ENCODE measurements around the gene KCTD10.
"Not testable (repeated sequence)": the region's sequence is repeated elsewhere in the genome, so short reads cannot be mapped to it uniquely, and the experiment has no call there.

Gene KCTD10

DNA sequence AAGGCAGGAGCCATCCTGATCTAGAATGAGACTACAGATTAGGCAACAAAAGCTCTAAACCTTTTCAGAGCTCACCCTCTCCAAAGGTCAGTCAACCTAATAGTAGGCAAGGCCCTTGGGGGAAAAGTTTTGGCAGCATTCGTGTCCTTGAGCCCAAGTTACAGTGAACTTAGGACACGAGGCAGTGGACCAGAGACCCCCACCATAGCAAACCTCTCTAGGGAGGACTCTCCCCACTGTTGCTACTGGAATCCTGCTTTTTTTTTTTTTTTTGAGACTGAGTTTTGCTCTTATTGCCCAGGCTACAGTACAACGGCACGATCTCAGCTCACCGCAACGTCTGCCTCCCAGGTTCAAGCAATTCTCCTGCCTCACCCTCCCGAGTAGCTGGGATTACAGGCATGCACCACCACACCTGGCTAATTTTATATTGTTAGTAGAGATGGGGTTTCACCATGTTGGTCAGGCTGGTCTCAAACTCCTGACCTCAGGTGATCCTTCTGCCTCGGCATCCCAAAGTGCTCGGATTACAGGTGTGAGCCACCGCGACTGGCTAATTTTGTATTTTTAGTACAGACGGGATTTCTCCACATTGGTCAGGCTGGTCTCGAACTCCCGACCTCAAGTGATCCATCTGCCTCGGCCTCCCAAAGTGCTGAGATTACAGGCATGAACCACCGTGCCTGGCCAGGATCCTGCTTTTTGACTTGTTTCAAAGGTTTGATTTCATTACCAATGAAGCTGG, 3.4 kb downstream of the KCTD10 start:
- DNase-seq (ENCODE audit: low read depth in 2 of 3, low spot score in 1 of 3): not testable (repeated sequence)

GRCh38 chr12:109473006-109473405, 4.1 kb downstream of the KCTD10 start:
- DNase-seq (ENCODE audit: low read depth in 2 of 3, low spot score in 1 of 3): no peak

DNA sequence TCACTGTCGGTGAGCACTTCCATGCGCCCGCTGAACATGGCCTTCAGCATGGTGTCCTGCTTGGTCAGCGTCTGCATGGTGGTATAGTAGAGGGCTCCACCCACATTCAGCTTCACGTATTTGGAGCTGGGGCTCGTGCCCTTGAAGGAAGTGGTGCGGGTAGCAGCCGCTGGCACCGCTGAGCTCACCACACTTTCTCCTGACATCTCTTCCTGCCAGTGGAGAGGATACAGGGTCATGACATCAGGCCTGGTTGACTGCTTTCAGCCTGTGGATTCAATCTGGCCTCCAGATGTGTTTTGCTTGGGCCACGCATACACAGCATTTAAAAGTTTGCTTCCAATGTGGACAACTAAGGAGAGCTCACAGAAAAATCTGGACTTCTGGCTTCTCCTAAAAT, 7.6 kb downstream of the KCTD10 start:
- no peak for DNase-seq (ENCODE audit: low read depth in 2 of 3, low spot score in 1 of 3)

- no peak for DNase-seq (ENCODE audit: low read depth in 2 of 3, low spot score in 1 of 3)
These were observed 9.0 kb downstream of the KCTD10 start for GRCh38 chr12:109467978-109468676.

- DNase-seq (ENCODE audit: low read depth in 2 of 3, low spot score in 1 of 3): no peak
These were observed 10.3 kb downstream of the KCTD10 start for GRCh38 chr12:109466821-109467220.

DNA sequence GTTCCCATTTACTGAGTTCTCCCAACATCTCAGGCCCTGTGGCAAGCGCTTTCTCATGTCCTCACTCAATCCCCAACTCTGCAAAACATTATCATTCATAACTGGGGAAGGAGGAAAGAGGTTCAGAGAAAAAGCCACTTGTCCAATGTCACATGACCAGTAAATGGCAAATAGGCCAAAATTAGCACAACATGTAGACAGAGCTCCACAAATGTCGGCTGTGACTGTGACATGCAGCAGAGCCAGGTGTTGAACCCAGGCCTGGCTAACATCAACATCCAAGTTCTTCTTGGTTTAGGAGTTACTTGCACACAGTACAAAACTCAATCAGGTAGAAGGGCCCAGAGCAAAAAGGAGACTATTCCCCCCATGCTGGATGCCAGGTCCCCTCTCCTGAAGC, 10.8 kb downstream of the KCTD10 start:
- DNase-seq (ENCODE audit: low read depth in 2 of 3, low spot score in 1 of 3): no peak

- DNase-seq (ENCODE audit: low read depth in 2 of 3, low spot score in 1 of 3): no peak
These were observed 12.3 kb downstream of the KCTD10 start for GRCh38 chr12:109464642-109465351.

GRCh38 chr12:109463756-109464155, 13.3 kb downstream of the KCTD10 start:
- DNase-seq (ENCODE audit: low read depth in 2 of 3, low spot score in 1 of 3): no peak

DNA sequence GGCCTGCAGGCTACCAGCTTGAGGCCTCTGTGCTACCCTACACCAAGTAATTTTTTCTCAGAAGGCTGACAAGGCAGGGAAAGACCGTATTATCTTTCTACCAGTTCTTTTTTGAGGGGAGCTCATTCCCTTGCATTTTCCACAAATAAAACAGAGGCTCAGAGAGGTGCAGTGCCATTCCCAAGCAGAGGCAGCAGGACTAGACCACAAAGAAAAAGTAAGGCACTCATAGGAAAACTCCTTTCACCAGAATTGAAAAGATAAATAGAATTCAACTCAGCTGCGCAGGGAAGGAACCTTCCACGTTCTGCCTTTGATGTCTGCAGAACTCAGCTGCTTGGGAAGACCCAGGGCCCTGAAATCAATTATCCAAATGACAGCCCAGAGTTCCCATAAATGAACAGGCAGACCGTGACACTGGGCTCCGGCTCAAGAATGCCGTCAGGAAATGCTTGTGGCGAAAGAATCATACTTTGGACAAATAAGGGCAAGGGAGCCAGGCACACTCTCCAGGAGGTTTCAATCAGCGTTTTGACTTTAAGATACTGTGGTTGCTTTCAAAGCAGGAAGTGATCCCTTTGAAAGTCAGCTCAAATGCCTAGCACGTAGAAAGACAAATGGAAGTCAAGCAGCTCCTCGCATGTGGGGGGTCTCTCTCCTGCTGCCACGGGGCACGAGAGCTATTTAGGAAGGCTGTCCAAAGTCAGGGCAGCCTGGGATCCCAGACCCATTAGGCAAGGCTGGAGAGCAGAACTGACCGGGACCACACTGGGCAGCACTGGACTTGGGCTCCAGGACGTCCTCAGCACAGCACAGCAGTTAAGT, 14.0 kb downstream of the KCTD10 start:
- no peak for DNase-seq (ENCODE audit: low read depth in 2 of 3, low spot score in 1 of 3)

- no peak for DNase-seq (ENCODE audit: low read depth in 2 of 3, low spot score in 1 of 3)
These were observed 15.0 kb downstream of the KCTD10 start for GRCh38 chr12:109461846-109462756.

DNA sequence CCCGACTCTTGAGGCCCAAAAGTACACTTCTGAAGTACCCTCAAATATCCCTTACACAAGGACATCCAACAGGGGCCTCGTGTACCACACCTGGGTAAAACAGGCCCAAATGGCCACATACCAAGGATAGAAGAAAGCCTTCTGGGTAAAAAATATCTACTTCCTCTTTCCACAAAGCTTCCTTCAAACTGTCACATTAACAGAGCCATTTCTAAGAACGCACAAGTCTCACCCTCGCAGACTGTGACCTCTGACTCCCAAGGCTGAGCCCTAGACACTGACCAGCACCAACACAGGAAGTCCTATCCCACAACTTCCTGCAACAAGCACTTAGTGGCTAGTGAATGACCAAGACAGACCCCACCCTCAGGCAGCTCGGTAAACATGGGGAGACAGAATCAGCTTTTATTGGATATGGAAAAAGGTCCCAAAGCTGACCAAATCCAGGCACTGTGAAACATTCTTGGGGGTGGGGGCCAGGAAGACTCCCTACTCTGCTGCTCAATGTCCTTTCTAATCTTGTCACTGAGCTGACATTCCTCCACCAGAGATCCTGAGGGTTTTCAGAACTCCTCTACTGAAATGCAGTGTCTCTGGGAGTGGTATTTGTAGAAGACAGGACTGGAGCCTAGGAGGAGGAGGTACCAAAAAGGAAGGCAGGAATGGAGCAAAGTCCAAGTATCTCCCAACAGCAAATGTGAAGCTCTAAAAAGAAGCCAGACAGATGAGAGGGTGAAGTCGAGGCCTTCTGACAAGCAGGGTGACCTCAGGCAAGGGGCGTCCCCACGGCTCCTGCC, 15.9 kb downstream of the KCTD10 start:
- DNase-seq (ENCODE audit: low read depth in 2 of 3, low spot score in 1 of 3): no peak

DNA sequence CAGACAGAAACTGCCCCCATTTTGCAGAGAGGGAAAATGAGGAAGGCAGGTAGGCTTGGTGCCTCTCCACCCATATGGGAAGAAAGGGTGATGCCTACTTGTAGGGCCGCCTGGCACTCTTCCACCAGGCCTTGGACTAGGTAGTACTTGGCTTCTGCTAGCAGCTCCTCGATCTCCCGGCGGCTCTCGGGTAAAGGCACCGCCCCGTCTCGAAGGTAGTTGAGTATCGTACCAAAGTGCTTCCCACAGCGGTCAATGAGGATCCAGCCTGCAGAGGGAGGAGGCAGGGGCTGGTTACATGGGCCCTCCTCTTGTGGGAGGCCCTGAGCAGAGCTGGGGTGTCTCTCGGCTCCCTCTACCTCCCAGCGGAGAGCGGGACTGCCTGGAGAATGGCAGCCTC, 16.6 kb downstream of the KCTD10 start:
- no peak for DNase-seq (ENCODE audit: low read depth in 2 of 3, low spot score in 1 of 3)

DNA sequence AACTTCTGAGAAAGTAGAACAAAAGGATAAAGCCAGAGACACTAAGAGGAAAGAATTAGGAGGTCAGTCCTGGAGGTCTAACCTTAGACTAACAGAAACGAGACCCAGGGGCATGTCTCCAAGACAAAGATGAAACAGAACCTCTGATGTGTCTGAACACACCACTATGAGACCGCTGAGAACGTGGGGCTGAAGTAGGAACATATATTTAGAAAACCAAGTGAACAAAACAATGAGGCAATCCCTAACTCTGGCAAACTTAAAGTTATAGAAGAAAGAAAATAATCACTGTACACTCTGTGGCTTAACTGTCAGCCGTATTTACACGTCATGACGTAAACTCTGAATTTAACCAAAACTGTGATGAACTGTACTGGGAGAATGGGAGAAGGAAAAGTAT, 17.9 kb downstream of the KCTD10 start:
- DNase-seq (ENCODE audit: low read depth in 2 of 3, low spot score in 1 of 3): no peak

- DNase-seq (ENCODE audit: low read depth in 2 of 3, low spot score in 1 of 3): no peak
These were observed 18.3 kb downstream of the KCTD10 start for GRCh38 chr12:109458771-109459208.

GRCh38 chr12:109458086-109458485, 19.0 kb downstream of the KCTD10 start:
- no peak for DNase-seq (ENCODE audit: low read depth in 2 of 3, low spot score in 1 of 3)

GRCh38 chr12:109455706-109456105, 21.4 kb downstream of the KCTD10 start:
- no peak for DNase-seq (ENCODE audit: low read depth in 2 of 3, low spot score in 1 of 3)

DNA sequence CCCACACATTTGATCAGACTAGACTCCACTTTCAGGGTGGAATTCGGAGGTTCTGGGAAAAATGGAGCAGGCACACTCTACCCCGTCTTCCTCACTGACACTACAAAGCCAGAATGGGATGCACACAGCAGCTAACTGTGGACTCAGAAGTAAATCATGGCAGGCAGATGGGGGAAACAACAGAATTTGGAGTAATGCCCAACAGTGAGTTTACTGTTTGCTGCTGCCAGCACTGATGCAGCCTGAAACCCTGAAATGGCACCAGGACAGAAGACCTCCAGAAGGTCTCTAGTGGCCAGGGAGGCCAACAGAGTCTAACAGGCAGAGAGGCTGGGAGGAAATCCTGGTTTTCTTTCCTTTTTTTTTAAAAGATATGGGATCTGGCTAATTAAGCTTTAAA, 24.6 kb downstream of the KCTD10 start:
- DNase-seq (ENCODE audit: low read depth in 2 of 3, low spot score in 1 of 3): no peak

DNA sequence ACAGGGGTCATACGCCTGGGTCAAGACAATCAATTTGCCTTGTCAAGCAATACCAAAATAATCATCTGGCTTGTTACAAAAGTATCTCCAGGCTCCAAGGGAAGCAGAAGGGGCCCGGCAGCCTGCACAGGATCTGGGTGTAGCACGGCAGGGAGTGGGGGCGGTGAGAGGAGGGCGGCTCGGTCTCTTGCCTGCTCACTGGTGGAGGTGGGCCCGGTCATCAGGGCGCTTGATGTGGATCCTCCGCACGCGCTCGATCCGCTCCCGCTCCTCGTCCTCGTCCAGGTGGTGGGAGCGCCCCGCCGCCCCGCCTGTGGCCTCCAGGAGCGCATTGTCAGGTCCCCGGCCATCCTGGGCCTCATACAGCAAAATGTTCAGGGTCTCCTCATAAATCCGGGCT, 25.7 kb downstream of the KCTD10 start:
- DNase-seq (ENCODE audit: low read depth in 2 of 3, low spot score in 1 of 3): no peak

- no peak for DNase-seq (ENCODE audit: low read depth in 2 of 3, low spot score in 1 of 3)
These were observed 26.1 kb downstream of the KCTD10 start for GRCh38 chr12:109450980-109451379.
